ENCODE measurements around the gene CCDC138. TPM values are rescaled to one million over a fixed set of nuclear protein-coding genes. Genes with fewer than 3 reads are reported as not detected.

Gene CCDC138
- total RNA-seq, 4 donors from 2014 or later: 1.5 to 2.7 (median 2.1) TPM

DNA sequence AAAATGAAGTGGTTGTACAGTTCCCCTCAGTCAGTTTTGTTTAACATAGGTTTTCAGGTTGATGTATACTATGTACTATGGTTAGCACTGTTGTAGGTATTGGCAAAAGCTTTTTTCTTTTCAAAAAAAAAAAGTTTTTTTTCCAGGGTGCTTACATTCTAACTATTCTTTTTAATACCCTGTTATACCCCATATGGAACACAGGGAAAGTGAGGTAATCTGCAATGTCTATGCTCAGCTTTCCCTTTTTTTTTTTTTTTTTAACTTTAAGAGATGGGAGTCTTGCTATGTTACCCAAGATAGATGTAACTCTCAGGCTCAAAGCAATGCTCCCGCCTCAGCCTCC lies 590 bp upstream of the CCDC138 start:
- no peaks in the 10 kb centered on the region for H3K9me3 ChIP-seq
- TF ChIP-seq, protein P1, sequence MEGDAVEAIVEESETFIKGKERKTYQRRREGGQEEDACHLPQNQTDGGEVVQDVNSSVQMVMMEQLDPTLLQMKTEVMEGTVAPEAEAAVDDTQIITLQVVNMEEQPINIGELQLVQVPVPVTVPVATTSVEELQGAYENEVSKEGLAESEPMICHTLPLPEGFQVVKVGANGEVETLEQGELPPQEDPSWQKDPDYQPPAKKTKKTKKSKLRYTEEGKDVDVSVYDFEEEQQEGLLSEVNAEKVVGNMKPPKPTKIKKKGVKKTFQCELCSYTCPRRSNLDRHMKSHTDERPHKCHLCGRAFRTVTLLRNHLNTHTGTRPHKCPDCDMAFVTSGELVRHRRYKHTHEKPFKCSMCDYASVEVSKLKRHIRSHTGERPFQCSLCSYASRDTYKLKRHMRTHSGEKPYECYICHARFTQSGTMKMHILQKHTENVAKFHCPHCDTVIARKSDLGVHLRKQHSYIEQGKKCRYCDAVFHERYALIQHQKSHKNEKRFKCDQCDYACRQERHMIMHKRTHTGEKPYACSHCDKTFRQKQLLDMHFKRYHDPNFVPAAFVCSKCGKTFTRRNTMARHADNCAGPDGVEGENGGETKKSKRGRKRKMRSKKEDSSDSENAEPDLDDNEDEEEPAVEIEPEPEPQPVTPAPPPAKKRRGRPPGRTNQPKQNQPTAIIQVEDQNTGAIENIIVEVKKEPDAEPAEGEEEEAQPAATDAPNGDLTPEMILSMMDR (IDR thresholded peaks at IDR 0.05): no peak
- TF ChIP-seq POLR2AphosphoS5 (IDR thresholded peaks at IDR 0.05) (no peak), EP300 (IDR thresholded peaks at IDR 0.05) (no peak), POLR2A (IDR thresholded peaks at IDR 0.05) (no peak)
- H3K4me1 ChIP-seq: peaks cover 0 to 15% (median 3%) of the 10 kb centered on the region in 3 donors
- H3K4me3 ChIP-seq: peak overlapping the region; percentile 52 to 86
- H3K27me3 ChIP-seq: no peaks in the 10 kb centered on the region
- no peak for ATAC-seq
- H3K36me3 ChIP-seq: peaks cover 3 to 36% of the 10 kb centered on the region in 2 donors
- H3K27ac ChIP-seq: peak overlapping the region in 3 of 4 donors; percentile 81 to 86 (median 84)
- 0% methylated on average over 1 of the region's 1 CpG; no CpG with 5 or more reads in 1 of the 2 donors for WGBS, 2 donors (ENCODE audit: low coverage in 1 of 2)

DNA sequence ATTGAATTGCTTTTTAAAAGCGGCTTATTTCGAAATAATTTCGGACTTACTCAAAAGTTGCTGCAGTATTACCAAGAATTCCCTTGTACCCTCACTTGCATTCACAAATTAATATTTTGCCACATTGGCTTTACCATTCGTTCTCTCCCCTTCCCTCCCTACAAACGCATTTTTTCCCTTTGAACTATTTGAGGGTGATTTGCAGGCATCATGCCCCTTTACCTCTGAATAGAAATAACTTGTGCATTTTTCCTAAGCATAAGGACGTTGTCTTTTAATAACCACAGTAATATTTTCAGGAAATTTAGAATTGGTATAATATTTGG lies 608 bp downstream of the CCDC138 start:
- WGBS, 2 donors (ENCODE audit: low coverage in 1 of 2): 2 to 4% methylated on average over 6 of the region's 6 CpGs
- H3K27me3 ChIP-seq: no peaks in the 10 kb centered on the region
- ATAC-seq: no peak
- H3K27ac ChIP-seq: peak overlapping the region in 2 of 4 donors; percentile 84 to 86
- TF ChIP-seq, protein P1 (IDR thresholded peaks at IDR 0.05): no peak
- TF ChIP-seq POLR2A (IDR thresholded peaks at IDR 0.05) (no peak), EP300 (IDR thresholded peaks at IDR 0.05) (no peak), POLR2AphosphoS5 (IDR thresholded peaks at IDR 0.05) (no peak)
- H3K4me3 ChIP-seq: peak overlapping the region; percentile 52 to 86
- H3K4me1 ChIP-seq: peaks cover 0 to 15% (median 3%) of the 10 kb centered on the region in 3 donors
- peaks cover 3 to 24% of the 10 kb centered on the region in 2 donors for H3K36me3 ChIP-seq
- H3K9me3 ChIP-seq: no peaks in the 10 kb centered on the region

DNA sequence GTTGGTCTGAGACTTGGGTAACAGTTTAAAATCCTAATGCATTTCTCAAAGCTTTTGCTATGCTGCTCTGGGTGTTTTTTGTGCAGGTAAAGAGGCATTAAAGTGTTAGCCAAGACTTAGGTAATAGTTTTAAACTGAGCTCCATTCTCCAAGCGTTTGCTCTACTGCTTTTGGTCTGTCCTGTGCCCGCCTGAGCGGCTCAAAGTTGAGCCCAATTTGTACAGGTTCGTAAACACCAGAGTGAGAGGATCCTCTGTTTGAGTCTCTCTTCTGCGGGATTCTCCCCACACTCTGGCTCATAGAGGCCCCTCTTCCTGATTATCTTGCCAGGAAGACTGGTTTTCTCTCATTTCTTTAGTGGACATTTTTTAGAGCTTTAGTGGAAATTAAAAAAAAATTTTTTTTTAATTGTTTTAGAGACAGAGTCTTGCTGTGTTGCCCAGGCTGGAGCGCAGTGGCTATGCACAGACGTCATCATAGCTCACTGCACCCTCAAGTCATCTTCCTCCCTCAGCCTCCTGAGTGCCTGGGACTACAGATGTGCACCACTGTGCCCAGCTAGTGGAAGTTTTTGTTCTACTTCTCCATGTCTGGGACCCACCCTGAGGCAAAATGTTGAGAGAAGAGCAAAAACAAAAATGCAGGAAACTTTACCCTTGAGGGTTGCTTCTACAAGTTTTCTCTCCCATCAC lies 16.6 kb downstream of the CCDC138 start:
- Histone ChIP-seq H3K27me3 (no peaks in the 10 kb centered on the region), H3K4me3 (no peak overlapping the region), H3K9me3 (no peaks in the 10 kb centered on the region), H3K36me3 (peaks cover 0 to 16% of the 10 kb centered on the region in 2 donors), H3K4me1 (no peaks in the 10 kb centered on the region), H3K27ac (no peak overlapping the region)
- no peak for ATAC-seq
- no peak for TF ChIP-seq EP300 (IDR thresholded peaks at IDR 0.05)
- no peak for TF ChIP-seq POLR2A (IDR thresholded peaks at IDR 0.05)
- 95 to 100% methylated on average over 3 to 7 of the region's 7 CpGs for WGBS, 2 donors (ENCODE audit: low coverage in 1 of 2)

DNA sequence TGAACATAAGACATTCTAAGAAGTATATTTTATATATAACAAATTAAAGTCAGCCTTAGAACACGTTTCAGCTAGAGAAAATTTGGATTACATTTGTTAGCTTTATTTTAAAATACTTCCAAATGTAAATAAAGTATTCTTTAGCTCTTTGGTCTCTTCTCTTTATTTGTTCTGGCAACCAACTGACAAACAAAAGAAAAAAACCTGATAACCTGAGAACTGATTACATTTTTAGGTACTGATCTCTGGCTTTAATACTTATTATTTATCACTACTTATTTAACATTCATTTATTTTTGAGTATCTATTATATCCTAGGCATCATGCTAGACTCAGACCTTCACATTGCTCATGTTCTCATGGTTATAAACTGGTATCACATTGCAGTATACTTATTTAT lies 18.5 kb downstream of the CCDC138 start:
- H3K9me3 ChIP-seq: peaks cover 0 to 7% (median 0%) of the 10 kb centered on the region in 3 donors
- no peak overlapping the region for H3K27ac ChIP-seq
- no peak overlapping the region for H3K4me3 ChIP-seq
- 77 to 90% methylated on average over 1 of the region's 1 CpG for WGBS, 2 donors (ENCODE audit: low coverage in 1 of 2)
- no peaks in the 10 kb centered on the region for H3K4me1 ChIP-seq
- no peaks in the 10 kb centered on the region for H3K27me3 ChIP-seq
- ATAC-seq: no peak
- peaks cover 0 to 14% of the 10 kb centered on the region in 2 donors for H3K36me3 ChIP-seq
- TF ChIP-seq EP300 (IDR thresholded peaks at IDR 0.05) (no peak), POLR2A (IDR thresholded peaks at IDR 0.05) (no peak), POLR2AphosphoS5 (IDR thresholded peaks at IDR 0.05) (no peak)
- TF ChIP-seq, protein P1 (IDR thresholded peaks at IDR 0.05): no peak

DNA sequence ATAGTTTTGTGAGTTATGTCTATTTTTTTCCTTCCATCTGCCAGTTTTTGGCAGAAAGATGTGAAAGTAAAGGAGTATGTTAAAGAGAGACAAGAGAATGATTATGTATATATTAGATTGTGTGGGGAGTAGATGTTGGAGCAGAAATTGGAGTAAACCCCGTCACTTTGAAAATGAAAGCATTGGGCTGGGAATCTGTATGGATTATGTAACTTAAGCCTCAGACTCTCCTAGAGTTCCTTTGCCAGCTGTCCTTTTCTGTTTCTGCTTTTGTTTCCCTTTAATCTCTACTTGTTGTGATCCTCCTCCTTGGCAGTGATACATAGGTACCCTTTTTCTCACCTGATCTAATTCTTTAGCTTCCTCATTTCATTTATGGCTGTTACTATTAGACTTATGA lies 19.2 kb downstream of the CCDC138 start:
- TF ChIP-seq EP300 (IDR thresholded peaks at IDR 0.05): no peak
- TF ChIP-seq, protein P1 (IDR thresholded peaks at IDR 0.05): no peak
- no peak for TF ChIP-seq POLR2A (IDR thresholded peaks at IDR 0.05)
- TF ChIP-seq POLR2AphosphoS5 (IDR thresholded peaks at IDR 0.05): no peak
- Histone ChIP-seq H3K9me3 (peaks cover 0 to 7% (median 0%) of the 10 kb centered on the region in 3 donors), H3K4me3 (no peak overlapping the region), H3K36me3 (peaks cover 0 to 14% of the 10 kb centered on the region in 2 donors), H3K27me3 (no peaks in the 10 kb centered on the region), H3K4me1 (no peaks in the 10 kb centered on the region), H3K27ac (no peak overlapping the region)
- WGBS, 2 donors (ENCODE audit: low coverage in 1 of 2): 45 to 78% methylated on average over 1 of the region's 1 CpG
- no peak for ATAC-seq

Data from gastroesophageal sphincter (tissue), 4 donors.